Memory B cell (primary cell): ENCODE measurements around the gene SOX2.
A peak's percentile ranks its signal among the peaks of the same experiment; 100 is the strongest.

Experiments used
- ATAC-seq: fragments of 150-1000 bp; cut with Tn5 transposase; 2 replicates; pipeline ENCODE4 v1.10.0; 2021; ENCODE audit warnings: low read depth, mild to moderate bottlenecking, moderate library complexity
- DNase-seq, 2 donors: peaks; one replicate each; pipeline ENCODE4 v3.0.0; 2022; ENCODE audit warnings: low spot score in 2 of 2
- H3K27ac Mint-ChIP-seq: one replicate; pipeline ENCODE4 v1.8.0; 2022; ENCODE audit warnings: mild to moderate bottlenecking, moderate library complexity, mixed read lengths
- H3K27me3 Mint-ChIP-seq: one replicate; pipeline ENCODE4 v1.8.0; 2022; ENCODE audit warnings: mixed read lengths
- H3K36me3 Mint-ChIP-seq: one replicate; pipeline ENCODE4 v1.8.0; 2022; ENCODE audit warnings: mild to moderate bottlenecking, mixed read lengths
- H3K4me1 Mint-ChIP-seq: one replicate; pipeline ENCODE4 v1.8.0; 2022; ENCODE audit warnings: mixed read lengths
- H3K4me3 Mint-ChIP-seq: one replicate; pipeline ENCODE4 v1.8.0; 2022; ENCODE audit warnings: mild to moderate bottlenecking, moderate library complexity, mixed read lengths
- H3K9me3 Mint-ChIP-seq: one replicate; pipeline ENCODE4 v1.8.0; 2022; ENCODE audit warnings: mixed read lengths

SOX2 gene

GRCh38 chr3:181722766-181723425 lies 11.2 kb downstream of the SOX2 start:
- ATAC-seq (no peak), DNase-seq (no peak)
- H3K9me3 Mint-ChIP-seq = peaks cover 2% of the 10 kb centered on the region
- H3K36me3 Mint-ChIP-seq = peaks cover 1% of the 10 kb centered on the region
- H3K27ac Mint-ChIP-seq = peak overlapping the region; percentile 6
- H3K27me3 Mint-ChIP-seq = peaks cover 49% of the 10 kb centered on the region
- no peak overlapping the region for H3K4me3 Mint-ChIP-seq
- H3K4me1 Mint-ChIP-seq = peaks cover 7% of the 10 kb centered on the region

DNA sequence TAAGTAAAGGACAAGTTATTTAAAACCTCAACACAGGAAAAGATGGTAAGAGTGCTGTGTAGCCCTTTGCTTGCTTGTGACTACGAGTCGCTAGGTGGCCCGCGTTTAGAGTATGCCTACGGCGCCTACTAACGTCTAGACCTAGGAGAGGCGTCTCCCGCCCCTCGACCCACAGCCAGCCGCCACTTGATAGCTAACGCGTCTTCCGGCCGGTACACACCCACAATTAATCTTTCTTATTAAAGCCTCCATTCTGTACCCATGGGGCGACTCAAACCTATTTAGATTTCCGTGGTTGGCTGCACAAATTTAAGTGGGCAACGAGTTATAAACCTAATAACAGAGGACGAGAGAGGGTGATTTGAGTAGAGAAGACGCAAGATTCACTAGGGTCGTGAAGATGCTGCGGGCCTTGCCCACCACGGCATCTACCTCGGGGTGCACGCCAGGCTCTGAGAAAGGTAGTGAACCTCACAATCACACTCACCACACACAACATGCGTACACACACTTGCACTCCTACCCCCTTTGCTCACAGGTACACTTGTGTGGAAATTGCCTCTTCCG lies 12.0 kb downstream of the SOX2 start:
- no peak for DNase-seq
- Mint-ChIP-seq H3K36me3 (peaks cover 1% of the 10 kb centered on the region), H3K27ac (peak overlapping the region; percentile 6)

DNA sequence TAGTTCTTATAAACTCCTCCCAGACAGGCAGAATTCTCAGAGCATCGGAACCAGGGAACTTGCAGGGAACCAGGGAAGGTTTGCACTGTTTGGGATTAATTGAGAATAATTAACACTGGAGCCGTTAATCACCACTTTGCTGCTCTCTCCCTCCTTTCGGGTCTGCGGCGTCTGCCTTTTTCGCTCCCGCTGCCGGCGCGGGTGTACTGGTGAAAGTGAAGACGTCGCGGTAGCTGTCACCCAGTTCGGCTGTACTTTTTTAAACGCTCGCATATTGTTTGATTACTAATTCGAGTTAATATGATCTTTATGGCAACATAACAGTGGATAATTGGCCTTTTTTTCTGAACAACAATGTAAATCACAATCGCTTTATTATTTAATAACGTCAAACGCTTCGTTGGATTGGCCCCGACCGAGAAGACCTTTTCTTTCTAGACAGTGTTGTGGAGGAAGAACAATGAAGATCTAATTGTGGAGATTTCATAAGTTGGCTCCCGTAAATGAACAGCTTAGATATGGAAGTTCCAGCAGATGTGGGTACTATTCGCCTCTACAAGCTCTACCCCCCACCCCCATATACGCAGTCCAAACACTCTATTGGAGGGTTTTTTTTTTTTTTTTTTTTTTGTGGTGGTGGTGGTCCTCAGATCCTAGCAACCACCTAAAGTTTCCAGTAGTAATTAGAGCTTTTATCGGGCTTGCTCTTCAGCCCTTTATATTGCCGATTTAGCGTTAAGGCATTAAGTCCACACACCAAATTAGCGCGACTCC lies 12.7 kb downstream of the SOX2 start:
- Mint-ChIP-seq H3K4me1 (peaks cover 7% of the 10 kb centered on the region), H3K4me3 (no peak overlapping the region), H3K9me3 (peaks cover 2% of the 10 kb centered on the region), H3K27me3 (peaks cover 48% of the 10 kb centered on the region), H3K27ac (no peak overlapping the region), H3K36me3 (peaks cover 1% of the 10 kb centered on the region)
- ATAC-seq = no peak
- no peak for DNase-seq

More for the DNA sequence above, 12.0 kb downstream of the SOX2 start:
- no peak for ATAC-seq
- H3K27me3 Mint-ChIP-seq = peaks cover 48% of the 10 kb centered on the region
- H3K9me3 Mint-ChIP-seq = peaks cover 2% of the 10 kb centered on the region
- H3K4me3 Mint-ChIP-seq = no peak overlapping the region
- H3K4me1 Mint-ChIP-seq = peaks cover 7% of the 10 kb centered on the region

DNA sequence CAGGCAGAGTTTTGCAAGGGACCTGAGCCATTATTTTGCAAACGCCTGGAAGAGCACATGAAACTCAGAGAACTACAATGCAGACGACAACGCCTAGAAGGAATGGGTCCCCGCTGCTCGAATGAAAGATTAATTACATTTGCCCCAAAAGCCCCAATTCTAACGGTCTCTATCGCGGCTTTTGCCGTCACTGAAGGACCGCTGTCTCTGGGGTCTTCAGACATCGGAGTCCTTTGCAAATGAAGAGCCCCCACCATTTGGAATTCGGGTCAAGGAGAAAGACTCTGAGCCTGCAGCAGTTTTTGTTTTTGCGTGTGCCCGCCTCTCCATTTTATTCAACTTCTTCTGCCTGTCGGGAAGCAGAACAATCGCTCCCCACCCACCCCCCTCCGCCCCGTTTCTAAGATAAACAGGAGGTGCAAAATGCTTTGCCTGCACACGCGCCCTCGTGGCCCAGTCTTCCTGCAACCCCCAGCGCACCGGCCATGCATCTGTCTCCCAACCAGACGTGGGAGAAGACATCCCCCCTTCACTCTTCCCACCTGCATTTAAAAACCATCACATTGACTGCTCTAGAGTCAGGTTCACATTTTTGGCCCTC lies 13.5 kb downstream of the SOX2 start:
- H3K9me3 Mint-ChIP-seq = peaks cover 2% of the 10 kb centered on the region
- peaks cover 46% of the 10 kb centered on the region for H3K27me3 Mint-ChIP-seq
- ATAC-seq (no peak), DNase-seq (no peak)
- H3K36me3 Mint-ChIP-seq = peaks cover 1% of the 10 kb centered on the region
- H3K4me1 Mint-ChIP-seq = peaks cover 7% of the 10 kb centered on the region
- peak overlapping the region; percentile 73 for H3K27ac Mint-ChIP-seq
- H3K4me3 Mint-ChIP-seq = no peak overlapping the region

DNA sequence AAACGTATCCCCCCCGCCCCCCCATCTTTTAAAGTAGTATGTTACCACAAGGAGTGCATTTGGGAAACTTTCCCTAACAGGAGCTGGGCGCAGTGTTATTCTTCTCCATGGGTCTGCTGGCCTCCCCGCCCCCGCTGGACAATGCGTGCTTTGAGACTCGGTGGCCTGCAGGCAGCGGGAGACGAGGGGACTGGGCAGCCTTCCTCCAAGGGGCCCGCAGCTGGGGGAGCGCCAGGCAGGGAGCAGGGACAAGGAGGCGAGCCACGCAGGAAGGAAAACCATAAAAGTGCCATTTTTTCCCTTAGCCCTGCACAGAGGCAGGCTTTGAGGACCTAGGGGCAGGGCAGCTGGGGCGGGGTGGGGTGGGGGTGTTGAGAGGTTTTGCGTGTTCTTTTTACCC lies 14.1 kb downstream of the SOX2 start:
- peaks cover 1% of the 10 kb centered on the region for H3K36me3 Mint-ChIP-seq
- no peak for ATAC-seq
- peaks cover 7% of the 10 kb centered on the region for H3K4me1 Mint-ChIP-seq
- peak overlapping the region; percentile 73 for H3K27ac Mint-ChIP-seq
- no peak overlapping the region for H3K4me3 Mint-ChIP-seq
- peaks cover 2% of the 10 kb centered on the region for H3K9me3 Mint-ChIP-seq
- DNase-seq = no peak
- peaks cover 47% of the 10 kb centered on the region for H3K27me3 Mint-ChIP-seq

- DNase-seq (no peak), ATAC-seq (no peak)
- peaks cover 1% of the 10 kb centered on the region for H3K36me3 Mint-ChIP-seq
- H3K9me3 Mint-ChIP-seq = peaks cover 2% of the 10 kb centered on the region
- peaks cover 47% of the 10 kb centered on the region for H3K27me3 Mint-ChIP-seq
- H3K27ac Mint-ChIP-seq = peak overlapping the region; percentile 11
- peak overlapping the region; percentile 78 for H3K4me3 Mint-ChIP-seq
- H3K4me1 Mint-ChIP-seq = peaks cover 7% of the 10 kb centered on the region
Observed at GRCh38 chr3:181726351-181727330, 14.9 kb downstream of the SOX2 start.

DNA sequence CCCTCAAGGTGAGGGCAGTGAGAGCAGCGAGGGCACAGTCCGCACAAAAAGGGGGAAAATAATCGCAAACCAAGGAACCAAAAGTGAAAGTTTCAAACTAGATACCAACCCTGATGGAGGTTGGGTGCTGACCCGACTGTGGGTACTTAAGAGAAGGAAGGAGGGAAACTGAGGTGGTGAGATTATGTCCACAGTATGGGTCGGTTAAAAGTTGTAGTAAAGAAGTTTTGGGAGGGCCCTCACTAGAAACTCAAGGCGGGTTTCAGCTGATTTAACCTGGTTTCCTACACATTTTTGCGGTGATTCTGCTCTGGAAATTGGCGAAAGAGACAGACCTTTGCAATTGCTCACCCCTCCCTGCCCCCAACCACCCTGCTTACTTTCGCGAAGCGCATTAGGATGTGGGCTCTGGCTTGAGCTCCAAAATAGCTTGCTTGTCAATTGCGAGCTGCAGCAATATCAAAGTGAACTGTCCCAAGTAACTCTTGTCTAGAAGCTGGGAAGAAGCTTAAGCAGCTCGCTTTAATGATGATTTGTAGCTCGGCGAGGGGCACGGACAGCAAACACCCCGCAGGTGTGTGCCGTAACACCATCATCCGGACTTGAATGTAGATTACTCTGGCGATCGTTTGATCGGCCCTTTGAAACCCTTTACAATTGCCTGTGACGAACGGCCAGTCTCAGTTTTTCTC lies 15.8 kb downstream of the SOX2 start:
- H3K4me1 Mint-ChIP-seq = peaks cover 7% of the 10 kb centered on the region
- no peak for DNase-seq
- peak overlapping the region; percentile 78 for H3K4me3 Mint-ChIP-seq
- H3K9me3 Mint-ChIP-seq = peaks cover 2% of the 10 kb centered on the region
- peaks cover 1% of the 10 kb centered on the region for H3K36me3 Mint-ChIP-seq
- peaks cover 47% of the 10 kb centered on the region for H3K27me3 Mint-ChIP-seq
- ATAC-seq = no peak
- H3K27ac Mint-ChIP-seq = no peak overlapping the region

GRCh38 chr3:181728470-181729340 lies 17.0 kb downstream of the SOX2 start:
- H3K4me1 Mint-ChIP-seq = peaks cover 7% of the 10 kb centered on the region
- H3K4me3 Mint-ChIP-seq = no peak overlapping the region
- H3K9me3 Mint-ChIP-seq = peaks cover 2% of the 10 kb centered on the region
- H3K27ac Mint-ChIP-seq = no peak overlapping the region
- DNase-seq = no peak
- H3K36me3 Mint-ChIP-seq = peaks cover 1% of the 10 kb centered on the region
- ATAC-seq = no peak
- H3K27me3 Mint-ChIP-seq = peaks cover 40% of the 10 kb centered on the region

GRCh38 chr3:181729341-181729869 lies 17.7 kb downstream of the SOX2 start:
- Mint-ChIP-seq H3K4me1 (peaks cover 7% of the 10 kb centered on the region), H3K27me3 (peaks cover 37% of the 10 kb centered on the region), H3K4me3 (no peak overlapping the region), H3K27ac (no peak overlapping the region), H3K36me3 (peaks cover 1% of the 10 kb centered on the region), H3K9me3 (peaks cover 2% of the 10 kb centered on the region)
- ATAC-seq (no peak), DNase-seq (no peak)

DNA sequence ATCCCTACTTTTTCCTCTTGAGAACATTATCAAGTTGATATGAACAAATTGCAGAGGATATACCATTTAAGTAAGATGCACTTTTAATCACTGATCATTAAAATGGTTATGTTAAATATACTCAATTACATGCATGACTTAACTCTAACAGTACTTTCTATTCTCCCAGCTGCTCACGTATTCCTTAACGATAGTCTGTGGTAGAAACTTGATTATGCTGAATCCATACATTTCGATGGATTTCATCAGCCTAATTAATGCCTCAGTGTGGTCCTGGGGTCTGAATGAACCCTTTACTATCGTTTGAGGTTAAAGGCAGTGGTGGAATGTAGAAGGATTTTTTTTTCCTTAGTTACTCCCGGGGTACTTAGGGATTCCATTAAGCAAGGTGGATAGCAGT lies 18.6 kb downstream of the SOX2 start:
- Mint-ChIP-seq H3K4me3 (no peak overlapping the region), H3K27ac (no peak overlapping the region), H3K4me1 (peaks cover 7% of the 10 kb centered on the region), H3K9me3 (peaks cover 2% of the 10 kb centered on the region), H3K36me3 (no peaks in the 10 kb centered on the region), H3K27me3 (peaks cover 39% of the 10 kb centered on the region)
- DNase-seq = no peak
- ATAC-seq = no peak

GRCh38 chr3:181730934-181731333 lies 19.2 kb downstream of the SOX2 start:
- Mint-ChIP-seq H3K9me3 (no peaks in the 10 kb centered on the region), H3K27ac (no peak overlapping the region), H3K27me3 (peaks cover 36% of the 10 kb centered on the region), H3K4me1 (peaks cover 7% of the 10 kb centered on the region), H3K4me3 (no peak overlapping the region), H3K36me3 (no peaks in the 10 kb centered on the region)
- DNase-seq (no peak), ATAC-seq (no peak)

GRCh38 chr3:181735911-181736310 lies 24.2 kb downstream of the SOX2 start:
- H3K27me3 Mint-ChIP-seq = peaks cover 16% of the 10 kb centered on the region
- no peak for DNase-seq
- no peak overlapping the region for H3K27ac Mint-ChIP-seq
- no peak overlapping the region for H3K4me3 Mint-ChIP-seq
- H3K36me3 Mint-ChIP-seq = no peaks in the 10 kb centered on the region
- no peaks in the 10 kb centered on the region for H3K4me1 Mint-ChIP-seq
- no peaks in the 10 kb centered on the region for H3K9me3 Mint-ChIP-seq
- ATAC-seq = no peak
